Neuronal stem cell (in vitro differentiated cells): ENCODE results near the gene MGLL.

Source experiments
- DNase-seq: peaks from one replicate; pipeline ENCODE4 v3.0.0-alpha.2; 2013; ENCODE audit warnings: low spot score
- H2AFZ ChIP-seq: one replicate; pipeline ENCODE4 v1.6.1; 2013; ENCODE audit warnings: mild to moderate bottlenecking, low read length, inconsistent platforms
- H2AK5ac ChIP-seq: 2 replicates; pipeline ENCODE4 v1.6.1; 2013; ENCODE audit warnings: low read depth, mild to moderate bottlenecking, inconsistent platforms, low read length, moderate library complexity, mixed read lengths
- H2BK120ac ChIP-seq: 2 replicates; pipeline ENCODE4 v1.6.1; 2013; ENCODE audit warnings: low read depth, mild to moderate bottlenecking, inconsistent platforms, low read length, moderate library complexity, mixed read lengths
- H2BK12ac ChIP-seq: one replicate; pipeline ENCODE4 v1.6.1; 2013; ENCODE audit warnings: low read length, inconsistent platforms
- H2BK15ac ChIP-seq: 2 replicates; pipeline ENCODE4 v1.6.1; 2013; ENCODE audit warnings: mild to moderate bottlenecking, low read length, inconsistent platforms, mixed read lengths
- H2BK5ac ChIP-seq: one replicate; pipeline ENCODE4 v1.6.1; 2013; ENCODE audit warnings: inconsistent platforms, mild to moderate bottlenecking, low read length, moderate library complexity
- H3K14ac ChIP-seq: one replicate; pipeline ENCODE4 v1.6.1; 2013; ENCODE audit warnings: low read length, inconsistent platforms
- H3K18ac ChIP-seq: 2 replicates; pipeline ENCODE4 v1.6.1; 2013; ENCODE audit warnings: low read length, inconsistent platforms
- H3K23ac ChIP-seq: 2 replicates; pipeline ENCODE4 v1.6.1; 2013; ENCODE audit warnings: low read depth, mild to moderate bottlenecking, mixed read lengths, low read length, inconsistent platforms; ENCODE audit not compliant: poor library complexity
- H3K27ac ChIP-seq: replicated peaks from 3 replicates; pipeline ENCODE4 v1.5.1; 2013; ENCODE audit warnings: low read length, inconsistent platforms
- H3K27me3 ChIP-seq, 3 experiments: 2 replicates each; pipeline ENCODE4 v1.6.1; 2013; ENCODE audit warnings: low read length in 3 of 3, mild to moderate bottlenecking in 2 of 3, inconsistent platforms in 1 of 3, low read depth in 1 of 3, mixed read lengths in 1 of 3, moderate library complexity in 1 of 3; ENCODE audit not compliant: control insufficient read depth in 3 of 3, insufficient read depth in 3 of 3
- H3K36me3 ChIP-seq, 2 donors: replicated peaks in 1 of 2; 2 replicates each; pipeline ENCODE4 v1.6.1; 2013; ENCODE audit warnings: low read length in 2 of 2; ENCODE audit not compliant: control insufficient read depth in 2 of 2, insufficient read depth in 2 of 2
- H3K4ac ChIP-seq: 2 replicates; pipeline ENCODE4 v1.6.1; 2013; ENCODE audit warnings: inconsistent platforms, mild to moderate bottlenecking, low read length, moderate library complexity
- H3K4me1 ChIP-seq, 2 donors: 1 replicate in 1 of 2; 2 replicates in 1 of 2; pipeline ENCODE4 v1.6.1; 2013; ENCODE audit warnings: low read length in 2 of 2, low read depth in 1 of 2; ENCODE audit not compliant: control insufficient read depth in 2 of 2, insufficient read depth in 1 of 2
- H3K4me2 ChIP-seq: one replicate; pipeline ENCODE4 v1.6.1; 2013; ENCODE audit warnings: mild to moderate bottlenecking, low read length, inconsistent platforms; ENCODE audit not compliant: insufficient read depth, poor library complexity, severe bottlenecking
- H3K4me3 ChIP-seq, 2 donors: 2 replicates each; pipeline ENCODE4 v1.5.1; 2013; ENCODE audit warnings: low read length in 2 of 2, mild to moderate bottlenecking in 2 of 2, inconsistent platforms in 1 of 2, moderate library complexity in 1 of 2
- H3K79me1 ChIP-seq: one replicate; pipeline ENCODE4 v1.6.1; 2013; ENCODE audit warnings: low read depth, mild to moderate bottlenecking, inconsistent platforms, low read length, moderate library complexity
- H3K9ac ChIP-seq: one replicate; pipeline ENCODE4 v1.6.1; 2013; ENCODE audit warnings: mild to moderate bottlenecking, low read depth, low read length, inconsistent platforms; ENCODE audit not compliant: poor library complexity
- H3K9me3 ChIP-seq, 2 donors: replicated peaks in 1 of 2; 2 replicates each; pipeline versions ENCODE3 to v1.6.1; 2013; ENCODE audit warnings: low read length in 2 of 2, mild to moderate bottlenecking in 2 of 2, inconsistent platforms in 1 of 2, low read depth in 1 of 2, mixed read lengths in 1 of 2, moderate library complexity in 1 of 2; ENCODE audit not compliant: control insufficient read depth in 2 of 2, insufficient read depth in 1 of 2
- H4K8ac ChIP-seq: one replicate; pipeline ENCODE4 v1.6.1; 2013; ENCODE audit warnings: low read depth, mild to moderate bottlenecking, inconsistent platforms, low read length, moderate library complexity
- H4K91ac ChIP-seq: one replicate; pipeline ENCODE4 v1.6.1; 2013; ENCODE audit warnings: low read length, low read depth, mild to moderate bottlenecking, inconsistent platforms; ENCODE audit not compliant: poor library complexity
- WGBS, 2 donors: extraction: QIAGEN DNeasy Blood & Tissue Kit; methylation state at CpG; one replicate each; pipeline ENCODE4 v1.1.7; 2013; ENCODE audit warnings: missing lambda C conversion rate in 2 of 2, mixed read lengths in 1 of 2; ENCODE audit not compliant: insufficient read length in 2 of 2, insufficient replicate concordance in 1 of 2; ENCODE audit errors: extremely low coverage in 2 of 2; 5-methylcytosine and 5-hydroxymethylcytosine counted together

Gene MGLL

GRCh38 chr3:127669541-127670228, 152.6 kb downstream of the MGLL start:
- Histone ChIP-seq H3K9me3 (peaks cover 0 to 8% of the 10 kb centered on the region in 2 donors), H3K18ac (no peak overlapping the region), H2AFZ (no peak overlapping the region), H3K79me1 (peaks cover 2% of the 10 kb centered on the region), H3K4me1 (peaks cover 4 to 5% of the 10 kb centered on the region in 2 donors), H2BK120ac (peak overlapping the region; percentile 22), H3K4me2 (no peak overlapping the region), H2BK5ac (no peak overlapping the region), H4K8ac (no peak overlapping the region), H4K91ac (no peak overlapping the region), H3K27ac (no peak overlapping the region), H3K4me3 (no peak overlapping the region), H2BK12ac (no peak overlapping the region), H2AK5ac (peak overlapping the region; percentile 1), H3K9ac (peak overlapping the region; percentile 50), H3K4ac (no peak overlapping the region), H3K23ac (no peak overlapping the region), H3K27me3 (peaks cover 0 to 6% (median 5%) of the 10 kb centered on the region in 3 experiments), H3K14ac (peak overlapping the region; percentile 11), H2BK15ac (no peak overlapping the region), H3K36me3 (peaks cover 1 to 52% of the 10 kb centered on the region in 2 donors)
- no CpG with 5 or more reads among the region's 14 CpGs for WGBS, 2 donors
- DNase-seq: no peak

DNA sequence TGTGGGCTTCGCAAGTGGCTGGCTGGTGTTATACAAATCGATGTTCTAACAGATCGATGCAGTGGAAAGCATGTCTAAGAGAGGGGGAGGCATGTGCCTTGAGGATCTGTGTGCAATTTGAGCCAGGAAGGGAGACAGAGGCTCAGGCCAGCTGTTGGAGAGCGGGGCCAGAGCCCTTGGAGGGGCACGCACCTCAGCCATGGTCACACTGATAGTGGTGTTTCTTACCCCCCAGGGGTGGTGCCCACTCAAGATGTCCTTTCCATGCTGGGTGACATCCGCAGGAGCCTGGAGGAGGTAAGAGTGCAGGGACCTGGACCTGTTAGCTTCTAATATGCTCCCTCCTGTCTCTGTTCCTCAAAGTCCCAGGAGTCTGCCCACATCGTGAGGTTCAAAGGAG, 153.4 kb downstream of the MGLL start:
- Histone ChIP-seq H2BK15ac (no peak overlapping the region), H4K91ac (no peak overlapping the region), H3K9me3 (peaks cover 0 to 8% of the 10 kb centered on the region in 2 donors), H2AFZ (no peak overlapping the region), H2AK5ac (no peak overlapping the region), H2BK120ac (no peak overlapping the region), H3K4me1 (peaks cover 4 to 5% of the 10 kb centered on the region in 2 donors), H3K27ac (no peak overlapping the region), H3K18ac (no peak overlapping the region), H3K79me1 (peaks cover 2% of the 10 kb centered on the region), H3K4ac (no peak overlapping the region), H3K27me3 (peaks cover 0 to 4% (median 3%) of the 10 kb centered on the region in 3 experiments), H2BK12ac (no peak overlapping the region), H3K36me3 (peaks cover 1 to 59% of the 10 kb centered on the region in 2 donors), H3K23ac (no peak overlapping the region), H3K4me3 (no peak overlapping the region), H3K4me2 (no peak overlapping the region), H2BK5ac (no peak overlapping the region), H3K14ac (no peak overlapping the region), H4K8ac (no peak overlapping the region), H3K9ac (no peak overlapping the region)
- no CpG with 5 or more reads among the region's 7 CpGs for WGBS, 2 donors
- DNase-seq: no peak

DNA sequence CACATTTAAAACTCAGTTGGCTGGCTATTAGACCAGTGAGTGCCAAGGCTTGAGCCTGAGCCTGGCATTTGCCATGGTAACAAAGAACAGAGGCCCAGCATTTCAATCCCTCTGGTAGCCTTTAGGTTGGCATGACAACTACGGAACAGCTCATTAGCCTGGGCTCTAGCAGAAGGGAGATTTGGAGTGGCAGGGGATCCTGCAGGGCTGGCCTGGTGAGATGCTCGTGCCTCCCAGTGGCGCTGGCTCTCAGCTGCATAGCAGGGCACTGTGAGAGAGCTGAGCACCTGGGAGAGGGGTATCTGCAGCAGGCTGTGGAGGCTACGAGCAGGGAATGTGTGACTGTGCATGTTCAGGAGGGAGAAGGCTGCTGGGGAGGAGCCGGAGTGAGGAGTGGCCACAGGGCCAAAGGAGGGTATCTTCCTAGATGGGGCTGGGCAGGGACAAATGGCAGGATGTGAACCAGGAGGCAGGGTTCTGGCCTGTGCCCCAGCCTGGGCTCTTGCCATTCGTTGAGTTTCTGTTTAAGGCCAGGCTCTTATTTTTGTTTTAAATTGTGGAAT, 155.1 kb downstream of the MGLL start:
- peak overlapping the region; percentile 45 for H3K9ac ChIP-seq
- no peak overlapping the region for H2AFZ ChIP-seq
- no peak overlapping the region for H4K8ac ChIP-seq
- no peak overlapping the region for H3K18ac ChIP-seq
- H2BK120ac ChIP-seq: no peak overlapping the region
- no peak overlapping the region for H3K4me2 ChIP-seq
- no peak overlapping the region for H3K4ac ChIP-seq
- H3K14ac ChIP-seq: peak overlapping the region; percentile 21
- DNase-seq: no peak
- H2BK15ac ChIP-seq: no peak overlapping the region
- H3K4me1 ChIP-seq: peaks cover 0 to 2% of the 10 kb centered on the region in 2 donors
- no peak overlapping the region for H4K91ac ChIP-seq
- H2BK12ac ChIP-seq: no peak overlapping the region
- peaks cover 1 to 75% of the 10 kb centered on the region in 2 donors for H3K36me3 ChIP-seq
- H3K79me1 ChIP-seq: peaks cover 2% of the 10 kb centered on the region
- H3K4me3 ChIP-seq: no peak overlapping the region
- H3K23ac ChIP-seq: peak overlapping the region; percentile 25
- H3K27me3 ChIP-seq: no peaks in the 10 kb centered on the region
- no CpG with 5 or more reads among the region's 6 CpGs for WGBS, 2 donors
- H2BK5ac ChIP-seq: no peak overlapping the region
- no peak overlapping the region for H3K27ac ChIP-seq
- peaks cover 0 to 8% of the 10 kb centered on the region in 2 donors for H3K9me3 ChIP-seq
- H2AK5ac ChIP-seq: no peak overlapping the region

DNA sequence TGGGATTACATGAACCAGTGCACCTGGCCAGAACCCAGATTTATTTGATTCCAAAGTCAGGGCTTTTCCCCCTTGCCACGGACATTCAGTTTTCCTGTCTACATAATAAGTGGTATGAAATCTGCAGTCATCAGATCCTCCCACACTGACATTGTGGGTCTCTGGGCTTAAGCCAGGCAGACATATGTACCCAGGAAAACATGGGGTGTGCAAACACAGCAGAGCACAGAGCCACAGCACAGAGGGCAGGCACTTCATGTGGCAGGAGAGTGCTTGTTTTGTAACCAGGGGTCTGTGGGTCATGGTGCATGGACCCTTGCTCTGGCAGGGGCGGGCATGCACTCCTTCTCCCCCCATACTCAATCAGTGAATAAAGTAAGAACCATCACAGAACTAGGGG, 155.6 kb downstream of the MGLL start:
- H4K91ac ChIP-seq: no peak overlapping the region
- no peak overlapping the region for H2AK5ac ChIP-seq
- H2BK15ac ChIP-seq: no peak overlapping the region
- no peaks in the 10 kb centered on the region for H3K4me1 ChIP-seq
- H3K79me1 ChIP-seq: peaks cover 2% of the 10 kb centered on the region
- H3K27ac ChIP-seq: no peak overlapping the region
- H3K18ac ChIP-seq: no peak overlapping the region
- no peak for DNase-seq
- peaks cover 3 to 80% of the 10 kb centered on the region in 2 donors for H3K36me3 ChIP-seq
- no peak overlapping the region for H3K9ac ChIP-seq
- H3K14ac ChIP-seq: no peak overlapping the region
- no CpG with 5 or more reads among the region's 2 CpGs for WGBS, 2 donors
- peaks cover 0 to 8% of the 10 kb centered on the region in 2 donors for H3K9me3 ChIP-seq
- no peak overlapping the region for H4K8ac ChIP-seq
- H3K4me2 ChIP-seq: no peak overlapping the region
- no peaks in the 10 kb centered on the region for H3K27me3 ChIP-seq
- no peak overlapping the region for H2BK12ac ChIP-seq
- no peak overlapping the region for H3K4me3 ChIP-seq
- H2BK5ac ChIP-seq: no peak overlapping the region
- no peak overlapping the region for H2AFZ ChIP-seq
- H3K4ac ChIP-seq: no peak overlapping the region
- no peak overlapping the region for H2BK120ac ChIP-seq
- H3K23ac ChIP-seq: peak overlapping the region; percentile 25
